GM23338 (cell line): Measurements from ENCODE around the gene CACNA1C. TPM values are rescaled to one million over a fixed set of nuclear protein-coding genes. Genes with fewer than 3 reads are reported as not detected.
A peak's percentile ranks its signal among the peaks of the same experiment; 100 is the strongest.

Experiments
- ATAC-seq: fragments of 200-7000 bp; cut with Tn5 transposase; 3 replicates; pipeline ENCODE4 v1.9.1; 2020
- DNase-seq: peaks from one replicate; pipeline ENCODE4 v3.0.0-alpha.2; 2015; ENCODE audit warnings: low spot score
- H2AFZ ChIP-seq: fragments of 200-600 bp; sonication (generic); 2 replicates; pipeline ENCODE4 v1.8.0; 2016; ENCODE audit warnings: antibody characterized with exemption, mild to moderate bottlenecking, moderate library complexity
- H3F3A ChIP-seq: fragments of 200-600 bp; sonication (generic); replicated peaks from 2 replicates; pipeline ENCODE4 v1.8.0; 2017; ENCODE audit warnings: antibody characterized with exemption, mixed run types, low read depth
- H3K27ac ChIP-seq: fragments of 200-600 bp; sonication (generic); 2 replicates; pipeline ENCODE4 v1.6.1; 2016; ENCODE audit warnings: low read depth
- H3K27me3 ChIP-seq: fragments of 200-600 bp; sonication (generic); 2 replicates; pipeline ENCODE4 v1.8.0; 2016; ENCODE audit warnings: mild to moderate bottlenecking, mixed run types, moderate library complexity; ENCODE audit not compliant: insufficient read depth
- H3K36me3 ChIP-seq: fragments of 200-600 bp; sonication (generic); 2 replicates; pipeline ENCODE4 v1.8.0; 2016; ENCODE audit warnings: mild to moderate bottlenecking; ENCODE audit not compliant: insufficient read depth
- H3K4me1 ChIP-seq: fragments of 200-600 bp; sonication (generic); 2 replicates; pipeline ENCODE4 v1.8.0; 2016; ENCODE audit warnings: mild to moderate bottlenecking, moderate library complexity; ENCODE audit not compliant: insufficient read depth
- H3K4me2 ChIP-seq: fragments of 200-600 bp; sonication (generic); 2 replicates; pipeline ENCODE4 v1.7.1; 2017; ENCODE audit warnings: mixed run types
- H3K4me3 ChIP-seq: fragments of 200-600 bp; sonication (generic); 2 replicates; pipeline ENCODE4 v1.6.1; 2016; ENCODE audit warnings: mixed run types
- H3K79me2 ChIP-seq: fragments of 200-600 bp; sonication (generic); replicated peaks from 2 replicates; pipeline ENCODE4 v1.8.0; 2017; ENCODE audit warnings: mild to moderate bottlenecking; ENCODE audit not compliant: insufficient read depth
- H3K9me2 ChIP-seq: fragments of 200-600 bp; sonication (generic); 2 replicates; pipeline ENCODE4 v1.8.0; 2017; ENCODE audit not compliant: insufficient read depth
- H4K20me1 ChIP-seq: fragments of 200-600 bp; sonication (generic); replicated peaks from 2 replicates; pipeline ENCODE4 v1.8.0; 2017; ENCODE audit warnings: mild to moderate bottlenecking; ENCODE audit not compliant: insufficient read depth
- H3K27ac Mint-ChIP-seq: 2 replicates; pipeline ENCODE4 v1.8.0; 2020; ENCODE audit warnings: inconsistent platforms, mild to moderate bottlenecking, moderate library complexity, mixed read lengths
- H3K27me3 Mint-ChIP-seq: 3 replicates; pipeline ENCODE4 v1.8.0; 2022; ENCODE audit warnings: low read depth, mild to moderate bottlenecking, moderate library complexity, mixed read lengths, inconsistent platforms; ENCODE audit not compliant: insufficient read depth, poor library complexity
- H3K36me3 Mint-ChIP-seq: 3 replicates; pipeline ENCODE4 v1.8.0; 2021; ENCODE audit warnings: low read depth, mild to moderate bottlenecking, inconsistent platforms, moderate library complexity, mixed read lengths
- H3K4me1 Mint-ChIP-seq: 3 replicates; pipeline ENCODE4 v1.8.0; 2020; ENCODE audit warnings: mild to moderate bottlenecking, inconsistent platforms, mixed read lengths
- H3K4me3 Mint-ChIP-seq: 3 replicates; pipeline ENCODE4 v1.8.0; 2021; ENCODE audit warnings: moderate library complexity, mild to moderate bottlenecking, inconsistent platforms, mixed read lengths
- H3K9me3 Mint-ChIP-seq: 3 replicates; pipeline ENCODE4 v1.8.0; 2020; ENCODE audit warnings: moderate library complexity, mild to moderate bottlenecking, inconsistent platforms, mixed read lengths
- CREB1 ChIP-seq: fragments of 250-450 bp; sonication (Bioruptor Pico); IDR thresholded peaks from 2 replicates; pipeline ENCODE4 v1.5.0; 2020; ENCODE audit warnings: low read depth, mild to moderate bottlenecking, moderate library complexity
- CTCF ChIP-seq, 2 experiments: fragments of 200-600 bp in 1 of 2; sonication (generic) in 1 of 2; conservative IDR thresholded peaks; 2 replicates each; pipeline versions ENCODE4 v1.5.1 to v1.6.1; 2016 to 2017; ENCODE audit warnings: antibody characterized with exemption in 2 of 2, low read depth in 2 of 2, mild to moderate bottlenecking in 2 of 2, moderate library complexity in 1 of 2
- ETS1 ChIP-seq: IDR thresholded peaks from 2 replicates; pipeline ENCODE4 v1.6.1; 2016; ENCODE audit warnings: antibody characterized with exemption
- EZH2phosphoT487 ChIP-seq: fragments of 200-600 bp; sonication (generic); IDR thresholded peaks from one replicate; pipeline ENCODE4 v1.8.1; 2018; ENCODE audit warnings: antibody characterized with exemption; ENCODE audit not compliant: unreplicated experiment
- JUNB ChIP-seq: IDR thresholded peaks from one replicate; pipeline ENCODE4 v1.6.1; 2016; ENCODE audit warnings: antibody characterized with exemption; ENCODE audit not compliant: unreplicated experiment
- NANOG ChIP-seq: IDR thresholded peaks from 2 replicates; pipeline ENCODE4 v1.6.1; 2016; ENCODE audit warnings: antibody characterized with exemption, borderline replicate concordance
- POLR2AphosphoS5 ChIP-seq: IDR thresholded peaks from 2 replicates; pipeline ENCODE4 v1.6.1; 2016; ENCODE audit warnings: antibody characterized with exemption, low read depth
- REST ChIP-seq: IDR thresholded peaks from one replicate; pipeline ENCODE4 v1.6.1; 2018; ENCODE audit warnings: antibody characterized with exemption; ENCODE audit not compliant: unreplicated experiment
- STAT1 ChIP-seq: IDR thresholded peaks from one replicate; pipeline ENCODE4 v1.6.1; 2016; ENCODE audit warnings: antibody characterized with exemption; ENCODE audit not compliant: unreplicated experiment
- ZNF331 ChIP-seq: fragments of 250-450 bp; sonication (Bioruptor Pico); IDR thresholded peaks from 2 replicates; pipeline ENCODE4 v1.5.0; 2020; ENCODE audit warnings: low read depth, mild to moderate bottlenecking, moderate library complexity
- polyA plus RNA-seq: library from polyadenylated mRNA; unstranded; fragments of >200 nt; fragmentation: Nextera tagmentation; extraction: Ambion mirVana; gene quantifications from 2 replicates; pipeline ENCODE4 v1.2.1, GENCODE V29; 2016
- total RNA-seq: library from RNA; depleted of rRNA; stranded (reverse); fragments of >200 nt; shearing (Covaris generic); gene quantifications from 2 replicates; pipeline ENCODE4 v1.2.3, GENCODE V29; 2014

Gene CACNA1C
- total and polyA plus RNA-seq, 2 experiments from 2014 or later = 0.78 to 2.1 TPM

- TF ChIP-seq CTCF (conservative IDR thresholded peaks at IDR 0.05; ENCODE audit: low read depth in 2 of 2) (no peak), NANOG (no peak), EZH2phosphoT487 (no peak), POLR2AphosphoS5 (no peak), STAT1 (no peak)
These were observed 193.6 kb downstream of the CACNA1C start (continued) for GRCh38 chr12:2246358-2246757.

GRCh38 chr12:2247120-2247519 is 194.3 kb downstream of the CACNA1C start:
- Histone ChIP-seq H3K27ac (no peak overlapping the region), H3K4me1 (peaks cover 28% of the 10 kb centered on the region), H2AFZ (no peak overlapping the region), H3F3A (no peaks in the 10 kb centered on the region), H3K36me3 (no peaks in the 10 kb centered on the region), H3K4me2 (no peak overlapping the region), H3K4me3 (no peak overlapping the region), H3K27me3 (no peaks in the 10 kb centered on the region), H4K20me1 (no peaks in the 10 kb centered on the region), H3K79me2 (no peaks in the 10 kb centered on the region), H3K9me2 (no peaks in the 10 kb centered on the region)
- Mint-ChIP-seq H3K36me3 (no peaks in the 10 kb centered on the region), H3K4me1 (peaks cover 52% of the 10 kb centered on the region), H3K9me3 (no peaks in the 10 kb centered on the region), H3K4me3 (no peak overlapping the region), H3K27ac (0 out of 2 replicates have a peak overlapping the region, but pooled peaks have one; percentile 3), H3K27me3 (peaks cover 3% of the 10 kb centered on the region)
- ATAC-seq (no peak), DNase-seq (no peak)
- TF ChIP-seq ZNF331 (CRISPR knock-in tag) = no peak
- TF ChIP-seq POLR2AphosphoS5 = no peak
- no peak for TF ChIP-seq EZH2phosphoT487
- TF ChIP-seq ETS1 = no peak
- TF ChIP-seq JUNB = no peak
- TF ChIP-seq NANOG = no peak

- ATAC-seq (no peak), DNase-seq (no peak)
- Mint-ChIP-seq H3K4me1 (peaks cover 52% of the 10 kb centered on the region), H3K27ac (no peak overlapping the region), H3K9me3 (no peaks in the 10 kb centered on the region), H3K27me3 (peaks cover 3% of the 10 kb centered on the region), H3K4me3 (no peak overlapping the region), H3K36me3 (no peaks in the 10 kb centered on the region)
- H3K9me2 ChIP-seq = no peaks in the 10 kb centered on the region
- no peaks in the 10 kb centered on the region for H3K36me3 ChIP-seq
- peaks cover 29% of the 10 kb centered on the region for H3K4me1 ChIP-seq
- no peak overlapping the region for H2AFZ ChIP-seq
- H3K27ac ChIP-seq = no peak overlapping the region
- H3F3A ChIP-seq = no peaks in the 10 kb centered on the region
- H3K4me3 ChIP-seq = no peak overlapping the region
- H3K4me2 ChIP-seq = no peak overlapping the region
- no peaks in the 10 kb centered on the region for H3K79me2 ChIP-seq
- H3K27me3 ChIP-seq = no peaks in the 10 kb centered on the region
- H4K20me1 ChIP-seq = no peaks in the 10 kb centered on the region
- TF ChIP-seq ETS1 = no peak
- TF ChIP-seq REST = no peak
- TF ChIP-seq ZNF331 (CRISPR knock-in tag) = no peak
- TF ChIP-seq CREB1 (CRISPR knock-in tag) = no peak
- no peak for TF ChIP-seq STAT1
- no peak for TF ChIP-seq POLR2AphosphoS5
These were observed 194.8 kb downstream of the CACNA1C start for GRCh38 chr12:2247596-2247995.
